ENCODE results near the gene SPRN.

- no peak for TF ChIP-seq CTCF (conservative IDR thresholded peaks at IDR 0.05 in 1 of 2, IDR thresholded peaks at IDR 0.05 in 1 of 2; ENCODE audit: low read depth in 1 of 2, low read length in 2 of 2)
- TF ChIP-seq EZH2 (IDR thresholded peaks at IDR 0.05; ENCODE audit: low read length, missing control alignments) = no peak
Observed at GRCh38 chr10:133422807-133423771, 1.3 kb downstream of the SPRN start.
